NB4 (cell line): ENCODE measurements around the gene CHRNB2.

Experiments used
- CTCF ChIP-seq: IDR thresholded peaks from one replicate; pipeline ENCODE4 v1.5.1; 2012; ENCODE audit warnings: low read depth, low read length
- POLR2A ChIP-seq: IDR thresholded peaks from 2 replicates; pipeline ENCODE4 v1.6.1; 2011; ENCODE audit warnings: mild to moderate bottlenecking; ENCODE audit not compliant: insufficient read length; ENCODE audit errors: extremely low read depth
- TF ChIP-seq, protein P1 (sequence below): IDR thresholded peaks from 2 replicates; pipeline ENCODE4 v1.6.1; 2011; ENCODE audit warnings: low read depth, low read length

GRCh38 chr1:154584267-154584994 lies 16.9 kb downstream of the CHRNB2 start:
- TF ChIP-seq, protein P1, sequence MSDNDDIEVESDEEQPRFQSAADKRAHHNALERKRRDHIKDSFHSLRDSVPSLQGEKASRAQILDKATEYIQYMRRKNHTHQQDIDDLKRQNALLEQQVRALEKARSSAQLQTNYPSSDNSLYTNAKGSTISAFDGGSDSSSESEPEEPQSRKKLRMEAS: no peak
- TF ChIP-seq CTCF (no peak), POLR2A (no peak)
